ENCODE measurements around the gene TSSK2. TPM values are rescaled to one million over a fixed set of nuclear protein-coding genes. Genes with fewer than 3 reads are reported as not detected.

The TSSK2 gene
- polyA plus RNA-seq, 1 donor (not counting 4 experiments of a cell fraction or from before 2014, with no cell fraction given) = not detected

GRCh38 chr22:19115628-19116027 lies 15.5 kb upstream of the TSSK2 start:
- dilution Hi-C loops (cut with MboI; ENCODE audit: extremely low pct_ligation_motif_present, low sequenced_read_pairs) = no loop called here
- Histone ChIP-seq H3K27ac (ENCODE audit: control insufficient read depth, insufficient read depth, low read length) (no peak overlapping the region), H3K4me1 (ENCODE audit: control insufficient read depth, extremely low read depth, insufficient read depth, low read length) (peaks cover 10% of the 10 kb centered on the region), H3K27me3 (ENCODE audit: control insufficient read depth, extremely low read depth, insufficient read depth, low read length) (no peaks in the 10 kb centered on the region), H3K9ac (ENCODE audit: control insufficient read depth, extremely low read depth, insufficient read depth, low read length) (no peak overlapping the region), H3K36me3 (ENCODE audit: control insufficient read depth in 2 of 2, extremely low read depth in 1 of 2, insufficient read depth in 2 of 2, low read length in 2 of 2) (peaks cover 14 to 22% of the 10 kb centered on the region in 2 experiments), H2AFZ (ENCODE audit: control insufficient read depth, low read length) (no peak overlapping the region), H3K9me3 (ENCODE audit: control insufficient read depth, low read depth, low read length) (no peaks in the 10 kb centered on the region), H3K79me2 (ENCODE audit: control insufficient read depth, insufficient read depth, low read length) (peaks cover 92% of the 10 kb centered on the region), H4K20me1 (ENCODE audit: control insufficient read depth, extremely low read depth, insufficient read depth, low read length) (peaks cover 42% of the 10 kb centered on the region), H3K4me3 (ENCODE audit: control insufficient read depth in 2 of 3, extremely low read depth in 1 of 3, insufficient read depth in 2 of 3, low read depth in 1 of 3, low read length in 3 of 3) (no peak overlapping the region), H3K9me1 (ENCODE audit: control insufficient read depth, extremely low read depth, insufficient read depth, low read length) (peaks cover 17% of the 10 kb centered on the region), H3K4me2 (ENCODE audit: control insufficient read depth, extremely low read depth, insufficient read depth, low read depth, low read length) (no peak overlapping the region)
- DNase-seq (ENCODE audit: low read depth, low spot score) (no peak), FAIRE-seq (peak; percentile 17)
- TF ChIP-seq, protein P1, sequence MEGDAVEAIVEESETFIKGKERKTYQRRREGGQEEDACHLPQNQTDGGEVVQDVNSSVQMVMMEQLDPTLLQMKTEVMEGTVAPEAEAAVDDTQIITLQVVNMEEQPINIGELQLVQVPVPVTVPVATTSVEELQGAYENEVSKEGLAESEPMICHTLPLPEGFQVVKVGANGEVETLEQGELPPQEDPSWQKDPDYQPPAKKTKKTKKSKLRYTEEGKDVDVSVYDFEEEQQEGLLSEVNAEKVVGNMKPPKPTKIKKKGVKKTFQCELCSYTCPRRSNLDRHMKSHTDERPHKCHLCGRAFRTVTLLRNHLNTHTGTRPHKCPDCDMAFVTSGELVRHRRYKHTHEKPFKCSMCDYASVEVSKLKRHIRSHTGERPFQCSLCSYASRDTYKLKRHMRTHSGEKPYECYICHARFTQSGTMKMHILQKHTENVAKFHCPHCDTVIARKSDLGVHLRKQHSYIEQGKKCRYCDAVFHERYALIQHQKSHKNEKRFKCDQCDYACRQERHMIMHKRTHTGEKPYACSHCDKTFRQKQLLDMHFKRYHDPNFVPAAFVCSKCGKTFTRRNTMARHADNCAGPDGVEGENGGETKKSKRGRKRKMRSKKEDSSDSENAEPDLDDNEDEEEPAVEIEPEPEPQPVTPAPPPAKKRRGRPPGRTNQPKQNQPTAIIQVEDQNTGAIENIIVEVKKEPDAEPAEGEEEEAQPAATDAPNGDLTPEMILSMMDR (optimal IDR thresholded peaks at IDR 0.05 in 1 of 3, IDR thresholded peaks at IDR 0.05 in 1 of 3, conservative IDR thresholded peaks at IDR 0.05 in 1 of 3; ENCODE audit: extremely low read depth in 1 of 3, insufficient read depth in 2 of 3, low read length in 3 of 3) = peak in 2 of 3 experiments; percentile 36 to 74
- no peak for TF ChIP-seq EZH2 (IDR thresholded peaks at IDR 0.05; ENCODE audit: low read length)

DNA sequence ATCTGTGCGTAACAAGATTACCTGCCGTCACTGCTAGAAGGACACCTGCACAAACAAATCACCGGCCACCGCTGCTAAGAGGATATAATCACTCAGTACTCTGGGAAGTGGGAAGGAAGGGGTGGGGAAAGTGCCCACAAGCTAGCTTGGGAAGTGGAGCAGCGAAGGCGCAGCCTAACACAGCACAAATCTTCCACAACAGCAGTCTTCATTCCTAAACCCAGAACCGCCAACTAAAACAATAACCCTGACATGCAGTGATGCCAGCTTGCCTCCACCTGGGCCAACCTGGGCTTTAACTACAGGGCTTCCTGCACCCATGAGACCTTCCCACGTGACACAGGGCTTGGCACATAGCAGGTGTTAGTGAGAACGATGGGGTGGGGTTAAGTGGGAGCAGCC lies 14.0 kb upstream of the TSSK2 start:
- no peak overlapping the region for H3K27ac ChIP-seq (ENCODE audit: control insufficient read depth, insufficient read depth, low read length)
- DNase-seq (ENCODE audit: low read depth, low spot score) (no peak), FAIRE-seq (no peak)
- H3K4me1 ChIP-seq (ENCODE audit: control insufficient read depth, extremely low read depth, insufficient read depth, low read length) = peaks cover 15% of the 10 kb centered on the region
- TF ChIP-seq, protein P1 (optimal IDR thresholded peaks at IDR 0.05 in 1 of 3, IDR thresholded peaks at IDR 0.05 in 1 of 3, conservative IDR thresholded peaks at IDR 0.05 in 1 of 3; ENCODE audit: extremely low read depth in 1 of 3, insufficient read depth in 2 of 3, low read length in 3 of 3) = no peak
- no peak for TF ChIP-seq EZH2 (IDR thresholded peaks at IDR 0.05; ENCODE audit: low read length)
- dilution Hi-C loops (cut with MboI; ENCODE audit: extremely low pct_ligation_motif_present, low sequenced_read_pairs) = no loop called here
- H3K9me3 ChIP-seq (ENCODE audit: control insufficient read depth, low read depth, low read length) = no peaks in the 10 kb centered on the region
- H3K79me2 ChIP-seq (ENCODE audit: control insufficient read depth, insufficient read depth, low read length) = peaks cover 95% of the 10 kb centered on the region
- no peak overlapping the region for H3K4me3 ChIP-seq (ENCODE audit: control insufficient read depth in 2 of 3, extremely low read depth in 1 of 3, insufficient read depth in 2 of 3, low read depth in 1 of 3, low read length in 3 of 3)
- H3K27me3 ChIP-seq (ENCODE audit: control insufficient read depth, extremely low read depth, insufficient read depth, low read length) = no peaks in the 10 kb centered on the region
- H4K20me1 ChIP-seq (ENCODE audit: control insufficient read depth, extremely low read depth, insufficient read depth, low read length) = peaks cover 39% of the 10 kb centered on the region
- peaks cover 9 to 22% of the 10 kb centered on the region in 2 experiments for H3K36me3 ChIP-seq (ENCODE audit: control insufficient read depth in 2 of 2, extremely low read depth in 1 of 2, insufficient read depth in 2 of 2, low read length in 2 of 2)
- H3K9me1 ChIP-seq (ENCODE audit: control insufficient read depth, extremely low read depth, insufficient read depth, low read length) = peaks cover 18% of the 10 kb centered on the region
- no peak overlapping the region for H3K4me2 ChIP-seq (ENCODE audit: control insufficient read depth, extremely low read depth, insufficient read depth, low read depth, low read length)
- no peak overlapping the region for H3K9ac ChIP-seq (ENCODE audit: control insufficient read depth, extremely low read depth, insufficient read depth, low read length)
- no peak overlapping the region for H2AFZ ChIP-seq (ENCODE audit: control insufficient read depth, low read length)

Data from keratinocyte (primary cell).